ENCODE measurements around the gene PAX3. TPM values are rescaled to one million over a fixed set of nuclear protein-coding genes. Genes with fewer than 3 reads are reported as not detected.

PAX3 gene
- polyA plus RNA-seq, 1 experiment: not detected

DNA sequence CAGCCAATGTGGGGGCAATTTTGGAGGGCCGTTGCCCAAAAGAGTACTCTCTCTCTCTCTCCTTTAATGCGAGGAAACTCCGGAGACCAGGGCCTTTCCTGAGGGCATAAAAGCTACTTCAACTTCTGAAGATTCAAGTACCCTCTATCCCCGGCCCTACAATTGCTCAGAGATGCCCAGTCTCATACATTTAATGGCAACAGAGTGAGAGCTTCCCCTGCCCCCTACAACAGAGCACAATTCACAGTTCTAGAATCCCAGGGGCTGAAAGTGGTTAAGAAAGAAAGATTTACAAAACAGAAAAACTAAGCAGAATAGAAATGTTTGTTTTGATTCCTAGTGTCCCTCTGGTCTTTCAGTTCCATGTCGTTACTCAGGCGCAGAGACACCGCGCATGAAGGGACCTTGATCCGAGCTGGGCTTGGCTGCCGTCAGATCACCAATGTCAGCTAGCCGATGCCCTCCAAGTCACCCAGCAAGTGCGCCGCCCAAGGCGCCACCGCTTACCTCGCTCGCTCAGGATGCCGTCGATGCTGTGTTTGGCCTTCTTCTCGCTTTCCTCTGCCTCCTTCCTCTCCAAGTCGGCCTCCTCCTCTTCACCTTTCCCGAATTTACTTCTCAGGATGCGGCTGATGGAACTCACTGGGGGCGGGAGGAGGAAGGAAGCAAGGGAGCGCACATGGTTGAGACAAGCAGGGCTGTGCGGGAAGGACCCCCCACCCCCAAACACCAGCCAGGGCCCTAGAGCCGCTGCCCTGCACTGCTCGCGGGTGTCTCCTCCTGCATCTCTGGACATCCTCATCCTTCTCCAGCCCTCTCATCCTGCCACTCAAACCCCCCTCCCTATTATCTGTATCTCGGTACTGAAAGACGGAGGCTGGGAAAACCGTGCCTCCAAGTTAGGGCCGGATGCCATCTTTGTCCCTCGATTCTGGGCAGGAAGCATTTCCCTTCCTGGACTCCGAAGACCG is 4.9 kb downstream of the PAX3 start:
- Histone ChIP-seq H3K4me3 (ENCODE audit: low read depth, low read length) (no peak overlapping the region), H3K9me3 (ENCODE audit: control insufficient read depth, insufficient read depth, low read length) (peaks cover 16% of the 10 kb centered on the region; the same call in 1 of the 2 replicates), H3K27me3 (ENCODE audit: control insufficient read depth, insufficient read depth, low read length) (peaks cover 90% of the 10 kb centered on the region), H3K27ac (ENCODE audit: low read depth, low read length) (no peak overlapping the region)
- ChIA-PET CTCF (no interaction called here), POLR2A (no interaction called here)
- DNase-seq (ENCODE audit: low read depth, low spot score): no peak
- TF ChIP-seq, protein P1, sequence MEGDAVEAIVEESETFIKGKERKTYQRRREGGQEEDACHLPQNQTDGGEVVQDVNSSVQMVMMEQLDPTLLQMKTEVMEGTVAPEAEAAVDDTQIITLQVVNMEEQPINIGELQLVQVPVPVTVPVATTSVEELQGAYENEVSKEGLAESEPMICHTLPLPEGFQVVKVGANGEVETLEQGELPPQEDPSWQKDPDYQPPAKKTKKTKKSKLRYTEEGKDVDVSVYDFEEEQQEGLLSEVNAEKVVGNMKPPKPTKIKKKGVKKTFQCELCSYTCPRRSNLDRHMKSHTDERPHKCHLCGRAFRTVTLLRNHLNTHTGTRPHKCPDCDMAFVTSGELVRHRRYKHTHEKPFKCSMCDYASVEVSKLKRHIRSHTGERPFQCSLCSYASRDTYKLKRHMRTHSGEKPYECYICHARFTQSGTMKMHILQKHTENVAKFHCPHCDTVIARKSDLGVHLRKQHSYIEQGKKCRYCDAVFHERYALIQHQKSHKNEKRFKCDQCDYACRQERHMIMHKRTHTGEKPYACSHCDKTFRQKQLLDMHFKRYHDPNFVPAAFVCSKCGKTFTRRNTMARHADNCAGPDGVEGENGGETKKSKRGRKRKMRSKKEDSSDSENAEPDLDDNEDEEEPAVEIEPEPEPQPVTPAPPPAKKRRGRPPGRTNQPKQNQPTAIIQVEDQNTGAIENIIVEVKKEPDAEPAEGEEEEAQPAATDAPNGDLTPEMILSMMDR (IDR thresholded peaks at IDR 0.05; ENCODE audit: low read depth, low read length): no peak

DNA sequence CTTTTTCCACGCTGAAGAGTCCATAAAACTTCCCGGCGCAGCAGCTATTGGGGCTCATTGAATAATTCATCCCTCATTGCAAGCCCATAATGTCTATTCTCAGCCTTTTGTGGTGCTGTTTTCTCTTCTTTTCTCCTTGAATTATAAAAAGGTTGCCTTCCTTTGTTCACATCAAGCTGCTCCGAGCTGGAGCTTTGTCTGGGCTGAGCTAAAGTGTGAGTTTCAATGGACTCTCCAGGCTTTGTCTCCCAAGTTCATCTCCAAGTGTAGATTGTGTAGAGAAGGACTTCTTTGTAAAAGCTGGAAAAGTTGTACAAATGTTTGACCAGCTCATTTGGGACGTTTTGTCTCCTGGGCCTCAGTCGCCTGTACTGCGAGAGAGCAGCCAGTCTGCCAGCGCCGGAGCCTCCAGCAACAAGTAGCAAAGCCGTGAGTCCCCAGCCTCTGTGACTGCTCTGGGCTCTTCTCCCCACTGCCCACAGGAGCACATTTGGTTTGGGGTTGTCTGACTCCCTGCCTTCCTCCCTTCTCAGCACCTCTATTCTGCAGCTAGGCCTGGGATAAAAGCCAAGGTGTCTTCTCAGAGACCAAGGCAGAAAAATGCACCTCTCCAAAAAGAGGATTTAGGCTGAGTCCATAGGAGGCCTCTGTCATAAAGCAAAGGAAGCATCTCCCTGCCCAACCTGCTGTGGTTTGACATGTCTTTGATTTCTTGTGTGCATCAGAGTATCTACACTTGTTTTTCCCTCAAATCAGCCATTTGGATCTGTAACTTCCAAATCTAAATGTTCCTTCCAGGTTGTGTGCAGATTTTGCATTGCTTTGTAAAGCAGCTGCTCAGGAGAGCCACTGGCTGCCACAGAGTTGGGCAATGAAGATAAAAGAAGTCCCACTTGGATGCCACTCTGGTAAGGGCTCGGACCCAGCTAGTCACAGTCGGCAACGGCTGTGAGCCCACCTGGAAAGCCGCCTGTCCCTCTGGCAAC is 6.4 kb downstream of the PAX3 start:
- Histone ChIP-seq H3K27me3 (ENCODE audit: control insufficient read depth, insufficient read depth, low read length) (peaks cover 75% of the 10 kb centered on the region), H3K27ac (ENCODE audit: low read depth, low read length) (no peak overlapping the region), H3K4me3 (ENCODE audit: low read depth, low read length) (no peak overlapping the region), H3K9me3 (ENCODE audit: control insufficient read depth, insufficient read depth, low read length) (peaks cover 7% of the 10 kb centered on the region; the same call in 1 of the 2 replicates)
- TF ChIP-seq, protein P1 (IDR thresholded peaks at IDR 0.05; ENCODE audit: low read depth, low read length): no peak
- POLR2A ChIA-PET: no interaction called here
- DNase-seq (ENCODE audit: low read depth, low spot score): no peak
- CTCF ChIA-PET: no interaction called here

DNA sequence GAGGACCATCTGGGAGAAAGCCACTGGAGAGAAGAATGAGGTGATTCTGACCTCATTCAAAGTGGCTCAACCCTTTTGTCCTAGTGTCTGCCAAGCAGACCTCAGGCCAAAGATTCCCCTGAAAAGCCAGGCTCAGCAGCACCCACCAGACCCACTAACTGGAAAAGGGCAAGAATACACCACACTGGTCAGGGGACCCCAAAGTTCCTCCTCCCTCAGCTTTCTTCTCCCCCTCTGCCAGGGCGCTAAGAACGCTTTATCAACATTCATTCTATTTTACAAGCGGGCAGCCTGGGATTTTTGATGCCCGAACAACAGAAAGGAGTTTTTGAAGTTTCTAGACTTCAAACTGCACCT is 7.3 kb downstream of the PAX3 start:
- POLR2A ChIA-PET: no interaction called here
- Histone ChIP-seq H3K9me3 (ENCODE audit: control insufficient read depth, insufficient read depth, low read length) (0 out of 2 replicates have a peak, but pooled peaks cover under 1% of the 10 kb centered on the region), H3K4me3 (ENCODE audit: low read depth, low read length) (no peak overlapping the region), H3K27me3 (ENCODE audit: control insufficient read depth, insufficient read depth, low read length) (peaks cover 70% of the 10 kb centered on the region), H3K27ac (ENCODE audit: low read depth, low read length) (no peak overlapping the region)
- DNase-seq (ENCODE audit: low read depth, low spot score): no peak
- CTCF ChIA-PET: no interaction called here
- TF ChIP-seq, protein P1 (IDR thresholded peaks at IDR 0.05; ENCODE audit: low read depth, low read length): no peak

DNA sequence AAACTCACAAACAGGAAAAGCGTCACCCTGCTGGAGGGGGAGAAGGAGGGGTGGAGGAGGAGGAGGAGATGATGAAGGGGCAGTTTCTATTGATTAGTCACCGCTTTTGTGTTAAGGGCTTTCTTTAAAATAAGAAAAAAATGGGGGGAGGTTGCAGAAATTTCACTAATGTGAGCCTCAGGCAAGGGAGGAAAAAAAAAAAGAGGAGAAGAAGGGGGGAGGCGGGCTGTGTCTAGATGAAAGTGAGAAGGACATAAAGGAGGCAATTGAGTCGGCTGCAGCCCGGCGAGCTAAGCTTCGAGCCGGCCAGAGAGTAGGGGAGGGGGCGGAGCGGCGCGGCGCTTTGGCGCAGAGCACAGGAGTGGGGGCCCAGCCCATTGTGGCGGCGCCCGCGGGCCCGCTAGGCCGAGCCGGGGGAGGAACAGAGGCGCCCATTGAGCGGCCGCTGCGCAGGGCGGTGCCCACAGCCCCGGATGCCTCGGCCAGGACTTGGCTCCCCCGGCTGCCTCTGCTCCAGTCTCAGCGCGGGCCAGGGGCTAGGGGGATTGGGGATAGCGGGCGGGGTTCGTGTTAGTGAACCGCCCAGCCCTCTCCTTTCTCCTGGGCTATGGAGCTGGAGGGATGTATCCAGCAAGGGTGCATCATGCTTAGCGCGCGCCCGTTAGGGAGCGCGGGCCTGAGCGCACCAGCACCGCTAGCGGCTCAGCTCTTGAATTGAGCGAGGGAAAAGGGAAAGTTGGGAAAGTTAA is 7.9 kb downstream of the PAX3 start:
- H3K27ac ChIP-seq (ENCODE audit: low read depth, low read length): no peak overlapping the region
- H3K4me3 ChIP-seq (ENCODE audit: low read depth, low read length): no peak overlapping the region
- TF ChIP-seq, protein P1 (IDR thresholded peaks at IDR 0.05; ENCODE audit: low read depth, low read length): no peak
- H3K27me3 ChIP-seq (ENCODE audit: control insufficient read depth, insufficient read depth, low read length): peaks cover 65% of the 10 kb centered on the region
- ChIA-PET CTCF (no interaction called here), POLR2A (no interaction called here)
- H3K9me3 ChIP-seq (ENCODE audit: control insufficient read depth, insufficient read depth, low read length): no peaks in the 10 kb centered on the region
- no peak for DNase-seq (ENCODE audit: low read depth, low spot score)
